ENCODE results near the gene VBP1.
"Not testable (repeated sequence)": the region's sequence is repeated elsewhere in the genome, so short reads cannot be mapped to it uniquely, and the experiment has no call there.

The VBP1 gene

GRCh38 chrX:155216179-155216939, at the start of gene VBP1:
TSS of gene VBP1 (plus strand) at chrX:155216460. CDS start at chrX:155216483, 23 bp downstream.
- DNase-seq = peak; percentile 94

- DNase-seq = no peak
Observed at GRCh38 chrX:155169881-155170280, 46.4 kb upstream of the VBP1 start.

- DNase-seq = no peak
Observed at GRCh38 chrX:155179346-155179997, 36.8 kb upstream of the VBP1 start.

- no peak for DNase-seq
Observed at GRCh38 chrX:155188786-155189185, 27.5 kb upstream of the VBP1 start.

GRCh38 chrX:155211208-155211607, 5.1 kb upstream of the VBP1 start:
- DNase-seq = no peak

- no peak for DNase-seq
Observed at GRCh38 chrX:155213731-155214130, 2.5 kb upstream of the VBP1 start.

- no peak for DNase-seq
Observed at GRCh38 chrX:155215443-155216178, 649 bp upstream of the VBP1 start.

- no peak for DNase-seq
Observed at GRCh38 chrX:155216940-155217440, 730 bp downstream of the VBP1 start.

- DNase-seq = no peak
Observed at GRCh38 chrX:155218777-155219176, 2.5 kb downstream of the VBP1 start.

- DNase-seq = no peak
Observed at GRCh38 chrX:155221351-155221750, 5.1 kb downstream of the VBP1 start.

- not testable (repeated sequence) for DNase-seq
Observed at GRCh38 chrX:155223746-155224145, 7.5 kb downstream of the VBP1 start.

GRCh38 chrX:155225774-155226173, 9.5 kb downstream of the VBP1 start:
- no peak for DNase-seq

GRCh38 chrX:155231163-155231562, 14.9 kb downstream of the VBP1 start:
- no peak for DNase-seq

GRCh38 chrX:155235891-155236290, 19.6 kb downstream of the VBP1 start:
- DNase-seq = no peak

- DNase-seq = no peak
Observed at GRCh38 chrX:155237719-155238118, 21.5 kb downstream of the VBP1 start.

GRCh38 chrX:155242300-155242699, 26.0 kb downstream of the VBP1 start:
- DNase-seq = no peak

- DNase-seq = no peak
Observed at GRCh38 chrX:155246748-155247147, 30.5 kb downstream of the VBP1 start.

- DNase-seq = no peak
Observed at GRCh38 chrX:155247497-155247896, 31.2 kb downstream of the VBP1 start.

GRCh38 chrX:155251391-155251790, 35.1 kb downstream of the VBP1 start:
- no peak for DNase-seq

- DNase-seq = no peak
Observed at GRCh38 chrX:155259752-155260151, 43.5 kb downstream of the VBP1 start.

GRCh38 chrX:155262970-155263754, 46.9 kb downstream of the VBP1 start:
- DNase-seq = no peak

GRCh38 chrX:155263854-155264628, 47.8 kb downstream of the VBP1 start, which contains the start of gene RAB39B:
TSS of gene RAB39B (minus strand) at chrX:155264491. CDS start at chrX:155264288, 203 bp downstream.
- DNase-seq = peak; percentile 45
